Calu3 (cell line): ENCODE results near the gene PPP1R2. TPM values are rescaled to one million over a fixed set of nuclear protein-coding genes. Genes with fewer than 3 reads are reported as not detected.
A peak's percentile ranks its signal among the peaks of the same experiment; 100 is the strongest.

ENCODE experiments used
- BruUV-seq: library from RNA; stranded (reverse); fragments of 400-500 nt; replicated peaks from 2 replicates; lab custom pipeline; 2021; lab: Mats Ljungman, UMichigan
- CTCF ChIA-PET: fragments of 300-600 bp; sonication (Branson Sonifier 250); formaldehyde crosslinking; loops from one replicate; lab custom pipeline; 2022; ENCODE audit warnings: antibody characterized with exemption; lab: Charles Lee
- DNase-seq: peaks from one replicate; pipeline ENCODE4 v3.0.0; 2022
- H3K27ac Mint-ChIP-seq: one replicate; pipeline ENCODE4 v1.8.0; 2022; ENCODE audit warnings: mixed read lengths; ENCODE audit not compliant: unreplicated experiment
- H3K27me3 Mint-ChIP-seq: one replicate; pipeline ENCODE4 v1.8.0; 2022; ENCODE audit warnings: mixed read lengths; ENCODE audit not compliant: unreplicated experiment
- H3K36me3 Mint-ChIP-seq: one replicate; pipeline ENCODE4 v1.8.0; 2022; ENCODE audit warnings: mild to moderate bottlenecking, moderate library complexity, mixed read lengths; ENCODE audit not compliant: insufficient read depth, unreplicated experiment
- H3K4me1 Mint-ChIP-seq: one replicate; pipeline ENCODE4 v1.8.0; 2022; ENCODE audit warnings: mild to moderate bottlenecking, low read depth, mixed read lengths; ENCODE audit not compliant: unreplicated experiment
- H3K4me3 Mint-ChIP-seq: one replicate; pipeline ENCODE4 v1.8.0; 2022; ENCODE audit warnings: mild to moderate bottlenecking, low read depth, moderate library complexity, mixed read lengths; ENCODE audit not compliant: unreplicated experiment
- H3K9me3 Mint-ChIP-seq: one replicate; pipeline ENCODE4 v1.8.0; 2022; ENCODE audit warnings: low read depth, mixed read lengths; ENCODE audit not compliant: unreplicated experiment
- CTCF ChIP-seq: fragments of 200-600 bp; IDR thresholded peaks from one replicate; pipeline ENCODE4 v1.8.0; 2022; ENCODE audit warnings: antibody characterized with exemption; ENCODE audit not compliant: unreplicated experiment
- intact Hi-C: fragments of 100-400 bp; cut with micrococcal nuclease; formaldehyde crosslinking; loops from one replicate; pipeline ENCODE4 v1.10.0; 2022; ENCODE audit not compliant: unreplicated experiment
- total RNA-seq: library from RNA; stranded (reverse); gene quantifications from 2 replicates; pipeline ENCODE4 v1.2.3, GENCODE V29; 2022

The PPP1R2 gene
- total RNA-seq, 1 experiment from 2014 or later: 60.6 TPM

DNA sequence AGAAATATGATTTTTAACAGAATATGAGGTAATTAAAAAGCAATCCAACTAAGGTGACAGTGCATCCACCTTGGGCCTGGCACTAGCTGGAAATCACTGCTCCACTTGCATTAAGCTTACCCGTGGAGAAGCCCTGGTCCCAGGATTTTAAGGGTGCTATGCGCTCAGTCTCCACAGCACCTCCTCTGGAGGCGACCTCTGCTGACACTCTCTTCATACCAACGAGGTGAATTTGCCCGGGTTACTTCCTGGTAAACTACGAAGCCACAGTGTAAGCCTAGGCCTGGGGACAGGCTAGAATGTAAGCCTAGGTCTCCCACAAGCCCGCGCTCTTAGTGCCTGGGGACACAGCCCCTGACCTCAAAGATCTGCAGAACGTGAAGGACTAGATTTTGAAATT lies 39.8 kb upstream of the PPP1R2 start:
- Mint-ChIP-seq H3K9me3 (no peaks in the 10 kb centered on the region), H3K27ac (no peak overlapping the region), H3K4me1 (no peaks in the 10 kb centered on the region), H3K4me3 (no peak overlapping the region), H3K27me3 (peaks cover 16% of the 10 kb centered on the region), H3K36me3 (no peaks in the 10 kb centered on the region)
- BruUV-seq: no TSS peak
- peak; percentile 58 for TF ChIP-seq CTCF
- CTCF ChIA-PET: interaction anchor here (0.7 to 1.5 kb wide), 4 partner anchors 14 to 40 kb away, joined by 3 to 6 read pairs (median 4); partner anchors contain the start of gene PPP1R2
- DNase-seq: peak; percentile 79
- intact Hi-C loops: no loop called here

GRCh38 chr3:195580744-195581443 lies 37.8 kb upstream of the PPP1R2 start:
- H3K4me3 Mint-ChIP-seq: no peak overlapping the region
- BruUV-seq: no TSS peak
- H3K9me3 Mint-ChIP-seq: no peaks in the 10 kb centered on the region
- DNase-seq: no peak
- intact Hi-C loops: no loop called here
- H3K36me3 Mint-ChIP-seq: no peaks in the 10 kb centered on the region
- H3K27me3 Mint-ChIP-seq: peaks cover 16% of the 10 kb centered on the region
- H3K4me1 Mint-ChIP-seq: no peaks in the 10 kb centered on the region
- no peak overlapping the region for H3K27ac Mint-ChIP-seq
- CTCF ChIA-PET: no interaction called here
- no peak for TF ChIP-seq CTCF

DNA sequence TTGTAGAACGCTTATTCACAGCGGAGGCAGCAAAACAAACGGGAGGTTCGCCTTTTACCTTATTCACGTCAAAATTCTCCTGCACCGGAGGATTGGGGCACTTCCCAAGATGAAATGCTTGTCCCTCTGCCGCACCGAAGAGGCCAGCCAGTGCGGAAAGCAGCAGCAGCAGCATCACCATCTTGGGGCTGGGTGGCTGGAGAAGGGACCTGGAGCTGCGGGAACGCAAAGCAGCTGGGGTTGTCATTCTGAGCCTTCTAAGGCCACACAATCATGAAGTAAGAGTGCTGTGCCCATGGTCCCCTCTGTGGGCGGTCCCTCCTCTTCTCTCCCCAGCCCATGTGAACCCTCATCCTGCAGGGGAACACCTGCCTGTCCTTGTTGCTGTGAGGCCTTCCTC lies 36.2 kb upstream of the PPP1R2 start:
- CTCF ChIA-PET: interaction anchor here (0.7 kb wide), 1 partner anchor 40 kb away, joined by 3 read pairs; no protein-coding TSS in a partner anchor
- Mint-ChIP-seq H3K9me3 (no peaks in the 10 kb centered on the region), H3K4me1 (no peaks in the 10 kb centered on the region), H3K27me3 (peaks cover 17% of the 10 kb centered on the region), H3K27ac (no peak overlapping the region), H3K36me3 (no peaks in the 10 kb centered on the region), H3K4me3 (no peak overlapping the region)
- no peak for TF ChIP-seq CTCF
- no peak for DNase-seq
- intact Hi-C loops: no loop called here
- BruUV-seq: no TSS peak

DNA sequence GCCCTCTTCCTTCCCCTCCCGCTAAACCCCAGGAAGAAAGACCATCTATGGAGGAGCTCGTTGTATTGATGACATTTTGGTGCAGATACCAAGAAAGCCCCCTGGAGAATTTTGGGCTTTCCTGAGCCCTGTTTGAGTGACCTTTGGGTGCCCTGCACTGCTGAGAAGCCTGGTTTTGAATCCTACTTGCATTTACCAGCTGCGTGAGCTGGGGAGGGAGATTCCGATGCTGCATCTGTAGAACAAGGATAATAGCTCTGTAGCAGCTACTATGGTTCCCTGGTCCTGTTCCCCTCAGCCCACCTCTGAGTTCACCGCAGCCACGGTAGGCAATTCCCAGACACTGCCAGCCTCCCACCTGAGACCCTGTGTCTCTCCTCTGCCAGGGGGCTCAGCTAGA lies 35.4 kb upstream of the PPP1R2 start:
- H3K27ac Mint-ChIP-seq: no peak overlapping the region
- no peak overlapping the region for H3K4me3 Mint-ChIP-seq
- no TSS peak for BruUV-seq
- no peak for DNase-seq
- no peaks in the 10 kb centered on the region for H3K9me3 Mint-ChIP-seq
- peaks cover 24% of the 10 kb centered on the region for H3K27me3 Mint-ChIP-seq
- no peaks in the 10 kb centered on the region for H3K4me1 Mint-ChIP-seq
- intact Hi-C loops: no loop called here
- CTCF ChIA-PET: interaction anchor here (0.7 kb wide), 1 partner anchor 307 kb away, joined by 3 read pairs; the partner anchor contains the start of gene XXYLT1
- no peak for TF ChIP-seq CTCF
- H3K36me3 Mint-ChIP-seq: no peaks in the 10 kb centered on the region
